ENCODE measurements around the gene RGS3. TPM values are rescaled to one million over a fixed set of nuclear protein-coding genes. Genes with fewer than 3 reads are reported as not detected.

Gene RGS3
- total RNA-seq, 1 experiment from 2014 or later, result 16.6 TPM

- TF ChIP-seq ZNF512 (CRISPR knock-in tag; IDR thresholded peaks at IDR 0.05; ENCODE audit: borderline replicate concordance), result no peak
- no peak for TF ChIP-seq ARID4B (CRISPR knock-in tag; IDR thresholded peaks at IDR 0.05; ENCODE audit: borderline replicate concordance)
- TF ChIP-seq ZNF416 (CRISPR knock-in tag; IDR thresholded peaks at IDR 0.05), result no peak
These were observed 75.3 kb downstream of the RGS3 start (continued) for GRCh38 chr9:113538701-113539430.

GRCh38 chr9:113540466-113540865 is 76.9 kb downstream of the RGS3 start:
- ATAC-seq (no peak), DNase-seq (ENCODE audit: low spot score) (no peak)
- H3K4me3 Mint-ChIP-seq, result no peak overlapping the region
- H3K36me3 Mint-ChIP-seq, result peaks cover 3% of the 10 kb centered on the region; the same call in 1 of the 2 replicates
- no peak for TF ChIP-seq USF1 (CRISPR knock-in tag; IDR thresholded peaks at IDR 0.05)
- TF ChIP-seq JUN (CRISPR knock-in tag; IDR thresholded peaks at IDR 0.05), result no peak
- TF ChIP-seq MAX (CRISPR knock-in tag; IDR thresholded peaks at IDR 0.05), result no peak
- TF ChIP-seq TEAD4 (CRISPR knock-in tag; IDR thresholded peaks at IDR 0.05), result no peak
- no peak for TF ChIP-seq TEAD1 (CRISPR knock-in tag; IDR thresholded peaks at IDR 0.05)
- no peak for TF ChIP-seq CBFB (CRISPR knock-in tag; IDR thresholded peaks at IDR 0.05; ENCODE audit: low read depth)
- TF ChIP-seq OVOL2 (CRISPR knock-in tag; IDR thresholded peaks at IDR 0.05; ENCODE audit: borderline replicate concordance), result no peak
- TF ChIP-seq RORB (CRISPR knock-in tag; IDR thresholded peaks at IDR 0.05), result no peak
- no peak for TF ChIP-seq ZMAT4 (CRISPR knock-in tag; IDR thresholded peaks at IDR 0.05)
- no peak for TF ChIP-seq MLX (CRISPR knock-in tag; IDR thresholded peaks at IDR 0.05)
- TF ChIP-seq NR3C1 (CRISPR knock-in tag; conservative IDR thresholded peaks at IDR 0.05; ENCODE audit: low read depth), result no peak
- CTCF ChIA-PET, result interaction anchor here (1.1 kb wide), 1 partner anchor 128 kb away, joined by 3 read pairs; no protein-coding TSS in a partner anchor
- H3K9me3 Mint-ChIP-seq, result no peaks in the 10 kb centered on the region
- H3K27ac Mint-ChIP-seq, result peak overlapping the region; percentile 58
- H3K27me3 Mint-ChIP-seq (ENCODE audit: low read depth), result no peaks in the 10 kb centered on the region
- POLR2A ChIA-PET, result interaction anchor here (0.6 to 1.1 kb wide), 2 partner anchors 25 to 266 kb away, joined by 3 to 4 read pairs; no protein-coding TSS in a partner anchor
- H3K4me1 Mint-ChIP-seq, result peaks cover 5% of the 10 kb centered on the region
